Kidney epithelial cell (primary cell): ENCODE data around the gene DSE. TPM values are rescaled to one million over a fixed set of nuclear protein-coding genes. Genes with fewer than 3 reads are reported as not detected.

Source experiments
- DNase-seq: peaks from one replicate; pipeline ENCODE4 v3.0.0-alpha.2; 2010; ENCODE audit warnings: low read depth
- H3K27me3 ChIP-seq: 2 replicates; pipeline ENCODE4 v1.6.0; 2011; ENCODE audit warnings: low read length; ENCODE audit not compliant: control insufficient read depth, insufficient read depth
- H3K36me3 ChIP-seq: 2 replicates; pipeline ENCODE4 v1.5.1; 2011; ENCODE audit warnings: low read length; ENCODE audit not compliant: control insufficient read depth, insufficient read depth
- H3K4me3 ChIP-seq: 2 replicates; pipeline ENCODE4 v1.5.1; 2011; ENCODE audit warnings: low read depth, mild to moderate bottlenecking, control low read depth, low read length
- CTCF ChIP-seq: IDR thresholded peaks from 2 replicates; pipeline ENCODE4 v1.5.1; 2011; ENCODE audit warnings: mild to moderate bottlenecking, moderate library complexity, low read length, control low read depth, inconsistent platforms; ENCODE audit not compliant: insufficient read depth, poor library complexity, severe bottlenecking
- total RNA-seq: library from RNA; depleted of rRNA; stranded (reverse); fragments of >200 nt; gene quantifications from 2 replicates; pipeline ENCODE4 v1.2.3, GENCODE V29; 2015

DSE gene
- total RNA-seq, 1 donor from 2014 or later = 48.8 TPM

GRCh38 chr6:116491610-116492330, 121.0 kb downstream of the DSE start:
- no peak for TF ChIP-seq CTCF
- no peak overlapping the region for H3K4me3 ChIP-seq
- DNase-seq = no peak
- H3K36me3 ChIP-seq = no peaks in the 10 kb centered on the region
- H3K27me3 ChIP-seq = no peaks in the 10 kb centered on the region

GRCh38 chr6:116492331-116493067, 121.8 kb downstream of the DSE start:
- no peak for TF ChIP-seq CTCF
- no peak overlapping the region for H3K4me3 ChIP-seq
- no peaks in the 10 kb centered on the region for H3K36me3 ChIP-seq
- DNase-seq = no peak
- no peaks in the 10 kb centered on the region for H3K27me3 ChIP-seq

Other genes with a start within 250 kb of the DSE start
- gene COL10A1, start 244.8 kb upstream of the DSE start, total RNA-seq = not detected in 2 replicates
- 13.5 and 14.3 TPM in 2 replicates for gene TSPYL4, start 116.9 kb upstream of the DSE start, total RNA-seq
- 68.3 and 73.5 TPM in 2 replicates for gene TSPYL1, start 91.0 kb upstream of the DSE start, total RNA-seq
- 0.75 and 4.8 TPM in 2 replicates for gene CALHM6, start 90.4 kb downstream of the DSE start, total RNA-seq
- 0.21 and 0.34 TPM in 2 replicates for gene CALHM5, start 140.7 kb downstream of the DSE start, total RNA-seq
- not detected in 2 replicates for gene TRAPPC3L, start 174.7 kb downstream of the DSE start, total RNA-seq
- gene CALHM4, start 182.8 kb downstream of the DSE start, total RNA-seq = not detected in 2 replicates
- gene RWDD1, start 200.6 kb downstream of the DSE start, total RNA-seq = 36.8 and 38.6 TPM in 2 replicates
- 0.42 and 0.62 TPM in 2 replicates for gene RSPH4A, start 245.5 kb downstream of the DSE start, total RNA-seq